ENCODE measurements around the gene ANKRD13A.

ANKRD13A gene

DNA sequence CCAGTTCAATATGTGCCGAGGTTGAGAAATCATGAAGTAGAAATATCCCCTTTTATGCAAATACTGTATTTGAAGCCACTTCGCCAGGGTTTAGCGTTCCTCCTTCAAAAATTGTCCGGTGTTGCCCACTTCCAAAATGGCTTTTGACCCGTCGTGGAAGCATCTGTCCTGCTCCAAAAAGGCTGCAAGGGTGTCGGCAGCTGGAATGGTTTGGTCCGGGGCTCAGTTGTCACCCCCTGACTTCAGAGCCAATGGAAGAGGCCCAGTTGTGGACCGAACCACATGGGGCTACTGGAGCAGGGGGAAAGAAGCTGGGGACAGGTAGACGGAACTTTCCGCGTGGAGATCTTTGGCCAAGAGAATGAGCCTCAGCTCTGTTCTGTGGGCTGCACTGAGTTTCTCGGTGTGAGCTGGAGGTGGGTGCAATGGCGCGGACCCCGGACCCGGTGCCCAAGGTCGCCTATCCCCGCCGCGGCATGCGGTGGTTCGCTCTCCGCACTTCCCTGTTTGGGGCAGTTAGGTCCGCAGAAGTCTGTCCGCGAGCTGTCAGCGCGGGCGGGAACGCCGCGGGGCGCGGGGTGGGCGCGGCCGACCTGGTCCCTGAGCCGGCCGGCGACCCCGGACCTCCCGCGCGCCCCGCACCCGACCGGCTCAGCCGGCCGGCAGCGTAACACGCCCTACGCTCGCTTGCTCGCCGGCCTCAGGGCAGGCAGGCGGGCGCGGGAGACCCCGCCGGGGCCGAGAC is at the start of gene ANKRD13A:
Gene ANKRD13A (plus strand): TSS at position 527 of the 745 bp plus-strand sequence. CDS start 259 bp downstream, outside the sequence.
- peak; percentile 83 for DNase-seq (ENCODE audit: low read depth)

DNA sequence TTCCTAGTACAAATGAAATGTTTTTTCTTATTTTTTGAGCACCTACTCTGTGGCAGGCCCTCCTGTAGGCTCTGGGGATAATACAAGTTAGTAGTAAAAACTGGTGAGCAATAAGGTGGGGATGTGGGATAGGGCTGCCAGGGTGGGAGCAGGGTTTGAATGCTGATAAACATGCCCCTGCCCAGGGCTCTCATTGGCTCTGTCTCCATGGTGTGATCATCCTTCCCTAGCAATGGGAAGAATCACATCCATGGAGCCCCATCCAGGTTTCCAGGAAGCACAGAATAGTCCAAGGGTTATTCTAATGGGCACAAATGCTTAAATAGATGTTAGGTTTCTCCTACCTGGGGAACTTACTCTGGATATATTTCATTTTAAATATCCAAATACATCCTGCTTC is 48.6 kb upstream of the ANKRD13A start:
- no peak for DNase-seq (ENCODE audit: low read depth)

DNA sequence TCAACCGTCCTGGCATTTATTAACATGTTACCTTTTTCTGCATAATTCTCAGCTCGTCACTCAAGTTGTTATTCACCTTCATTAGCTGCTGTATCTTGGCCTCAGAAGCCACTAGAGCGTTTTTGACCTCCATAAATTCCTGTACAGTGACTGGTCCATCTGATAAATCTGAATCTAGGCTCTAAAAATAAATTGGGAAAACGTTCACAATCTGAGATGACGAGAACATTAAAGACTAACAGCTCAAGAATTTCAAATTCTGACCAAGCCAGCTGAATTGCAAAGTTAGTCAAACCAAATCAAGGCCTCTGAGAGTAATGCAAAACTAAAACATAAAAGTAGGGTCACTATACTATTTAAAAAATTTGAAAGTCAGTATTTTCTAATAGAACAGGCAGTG is 48.1 kb upstream of the ANKRD13A start:
- no peak for DNase-seq (ENCODE audit: low read depth)

DNA sequence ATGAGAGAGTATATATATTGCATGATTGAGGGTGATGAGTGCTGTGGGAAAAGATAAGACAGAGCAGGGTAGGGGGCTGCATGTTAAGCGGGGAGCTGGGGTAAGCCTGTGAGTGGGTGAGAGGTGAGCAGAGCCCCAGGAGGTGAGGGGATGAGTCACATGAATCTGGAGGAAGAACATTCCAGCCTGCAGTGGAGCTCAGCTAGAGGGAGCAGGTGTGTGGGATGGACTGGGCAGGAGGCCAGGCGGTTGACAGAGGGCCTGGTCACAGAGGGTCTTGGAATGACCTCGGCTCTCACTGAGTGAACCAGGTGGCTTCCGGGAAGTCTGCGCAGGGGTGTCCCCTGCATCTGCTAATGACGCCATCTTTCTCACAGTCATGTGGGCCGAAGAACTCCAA is 47.5 kb upstream of the ANKRD13A start:
- DNase-seq (ENCODE audit: low read depth): no peak

DNA sequence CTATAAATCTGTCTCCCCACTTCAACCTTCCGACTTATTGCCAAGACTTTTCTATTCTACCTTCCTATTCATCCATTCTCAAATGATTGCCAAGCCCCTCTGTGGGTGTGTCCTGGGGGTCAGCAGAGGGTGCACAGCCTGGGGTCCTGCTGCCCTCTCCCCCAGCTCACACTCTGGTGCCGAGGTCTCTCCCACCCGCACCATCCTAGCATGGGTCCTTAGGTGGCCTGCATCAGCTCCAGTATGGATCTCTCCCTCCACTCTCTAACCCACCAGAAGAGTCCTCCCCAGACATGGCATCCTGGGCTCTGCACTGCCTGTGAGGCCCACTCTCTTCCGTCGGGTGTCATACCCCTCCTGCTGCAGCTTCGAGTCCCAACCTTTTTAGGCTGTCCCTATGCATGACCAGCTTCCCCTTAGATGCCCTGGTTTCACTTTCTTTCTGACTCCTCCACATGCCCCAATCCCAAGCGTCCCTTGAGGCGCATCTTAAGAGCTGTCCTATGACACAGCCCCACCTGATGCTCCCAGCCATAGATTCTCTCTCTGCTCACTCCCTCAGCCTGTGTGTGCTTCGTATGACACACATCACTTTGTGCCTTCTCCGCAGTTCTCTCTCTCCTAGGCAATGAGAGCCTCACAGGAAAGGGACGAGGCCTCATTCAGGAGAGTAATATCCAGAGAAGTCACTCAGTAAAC is 46.9 kb upstream of the ANKRD13A start:
- no peak for DNase-seq (ENCODE audit: low read depth)

DNA sequence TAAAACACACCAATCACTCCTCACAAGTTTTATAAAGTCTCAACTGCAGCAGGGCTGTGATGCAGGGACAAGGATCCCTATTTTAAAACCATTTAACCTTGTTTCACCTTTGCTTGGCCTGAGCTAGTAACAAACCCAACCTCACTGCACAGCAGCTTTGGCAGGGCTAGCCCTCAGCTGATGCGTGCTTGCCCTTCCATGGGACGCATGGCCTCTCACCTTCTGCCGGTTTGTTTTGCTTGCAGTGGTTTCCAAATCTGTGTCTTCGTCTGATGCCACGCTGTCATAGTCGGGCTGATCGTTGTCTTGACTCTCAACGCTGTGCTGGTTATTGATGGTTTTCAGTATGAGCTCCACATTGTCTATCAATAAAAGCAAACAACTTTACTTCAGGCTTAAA is 46.4 kb upstream of the ANKRD13A start:
- DNase-seq (ENCODE audit: low read depth): no peak

DNA sequence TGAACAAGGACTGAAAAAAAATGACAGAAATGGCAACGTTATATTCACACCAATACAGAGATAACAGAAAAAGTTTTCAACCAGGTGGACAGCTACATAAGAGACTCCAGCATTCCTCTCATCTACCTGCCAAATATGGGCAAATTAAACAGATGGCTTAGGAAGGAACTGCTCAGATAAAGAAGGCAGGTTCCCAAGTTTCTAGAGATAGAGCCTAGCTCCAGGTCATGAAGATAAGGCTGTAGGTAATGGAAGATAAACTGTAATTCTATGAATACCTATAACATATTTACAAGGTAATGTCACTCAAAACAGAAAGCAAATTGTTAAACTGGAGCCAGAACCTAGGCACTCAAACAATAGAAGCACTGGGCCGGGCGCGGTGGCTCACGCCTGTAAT is 45.6 kb upstream of the ANKRD13A start:
- no peak for DNase-seq (ENCODE audit: low read depth)

DNA sequence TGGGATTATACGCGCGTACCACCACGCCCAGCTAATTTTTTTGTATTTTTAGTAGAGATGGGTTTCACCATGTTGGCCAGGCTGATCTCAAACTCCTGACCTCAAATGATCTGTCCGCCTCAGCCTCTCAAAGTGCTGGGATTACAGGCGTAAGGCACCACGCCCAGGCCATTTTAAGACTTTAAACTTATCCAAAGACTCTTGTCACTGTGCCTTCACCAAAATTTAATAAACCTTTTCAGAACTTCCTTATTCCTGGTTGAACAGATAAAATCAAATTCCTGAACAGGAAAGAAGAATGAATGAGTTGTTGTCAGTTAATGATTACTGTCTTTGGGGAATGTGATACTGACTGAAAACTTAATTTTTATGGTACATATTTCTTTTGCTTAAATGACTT is 40.9 kb upstream of the ANKRD13A start:
- no peak for DNase-seq (ENCODE audit: low read depth)

DNA sequence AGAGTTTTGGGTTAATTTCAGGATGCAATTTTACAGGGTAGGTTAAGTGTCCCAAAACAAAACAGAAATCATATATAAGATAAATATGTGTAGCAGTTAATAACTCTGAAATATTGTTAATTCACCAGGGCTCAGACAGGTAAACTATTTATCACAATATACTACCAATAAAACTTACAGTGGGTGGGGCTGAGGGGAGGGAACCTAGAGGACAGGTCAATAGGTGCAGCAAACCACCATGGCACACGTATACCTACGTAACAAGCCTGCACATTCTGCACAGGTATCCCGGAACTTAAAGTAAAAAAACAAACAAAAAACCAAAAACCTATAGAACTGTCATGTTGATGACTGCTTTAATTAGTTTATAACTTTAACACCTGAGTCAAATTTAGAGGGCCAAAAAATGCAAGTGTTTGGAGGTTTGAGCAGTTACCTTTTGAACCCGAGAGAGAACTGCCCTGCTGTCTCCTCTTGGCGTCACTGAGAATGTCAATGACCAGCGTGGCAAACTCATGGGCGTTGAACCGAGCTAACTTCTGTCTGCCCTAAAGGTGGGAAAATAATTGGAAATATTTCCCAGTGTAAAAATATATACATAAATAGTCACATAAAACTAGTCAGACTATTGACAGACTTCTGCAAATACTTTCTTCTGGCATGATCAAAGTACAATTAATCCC is 39.7 kb upstream of the ANKRD13A start:
- no peak for DNase-seq (ENCODE audit: low read depth)

DNA sequence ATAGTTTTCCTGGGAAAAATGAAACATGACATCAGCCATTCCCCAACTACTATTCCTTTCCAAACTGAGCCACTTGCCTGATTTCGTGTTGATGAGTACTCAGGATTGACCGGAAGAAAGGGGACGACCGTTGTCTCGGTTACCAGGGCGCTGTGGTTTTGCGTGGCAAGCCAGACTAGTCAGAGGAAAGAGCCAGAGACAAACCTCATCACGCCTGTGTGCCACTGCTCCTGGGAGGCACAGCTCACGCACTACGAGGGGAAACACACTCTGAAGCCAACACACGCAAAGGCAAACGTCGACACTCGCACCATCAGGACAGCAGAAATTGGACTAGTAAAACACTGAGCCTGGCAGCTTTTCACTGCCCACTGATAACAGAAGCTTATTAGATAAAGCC is 38.0 kb upstream of the ANKRD13A start:
- DNase-seq (ENCODE audit: low read depth): no peak

DNA sequence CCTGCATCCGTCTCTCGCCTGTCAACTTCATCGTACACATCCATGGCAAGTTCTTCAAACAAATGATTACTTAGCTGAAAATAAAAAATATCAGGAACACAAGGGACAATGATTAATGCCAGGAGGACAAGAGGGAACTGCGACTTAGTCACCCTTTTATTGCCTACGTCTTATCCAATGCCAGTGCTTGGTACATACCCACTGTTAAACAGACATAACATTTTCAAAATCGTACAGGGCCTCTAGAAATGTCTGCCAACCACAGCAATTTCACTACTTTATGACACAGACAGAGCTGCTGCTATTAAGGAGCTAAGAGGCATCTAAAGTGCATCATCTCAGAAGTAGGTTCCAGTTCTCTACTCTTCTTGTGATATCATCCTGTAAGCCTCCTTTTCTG is 37.6 kb upstream of the ANKRD13A start:
- DNase-seq (ENCODE audit: low read depth): no peak

DNA sequence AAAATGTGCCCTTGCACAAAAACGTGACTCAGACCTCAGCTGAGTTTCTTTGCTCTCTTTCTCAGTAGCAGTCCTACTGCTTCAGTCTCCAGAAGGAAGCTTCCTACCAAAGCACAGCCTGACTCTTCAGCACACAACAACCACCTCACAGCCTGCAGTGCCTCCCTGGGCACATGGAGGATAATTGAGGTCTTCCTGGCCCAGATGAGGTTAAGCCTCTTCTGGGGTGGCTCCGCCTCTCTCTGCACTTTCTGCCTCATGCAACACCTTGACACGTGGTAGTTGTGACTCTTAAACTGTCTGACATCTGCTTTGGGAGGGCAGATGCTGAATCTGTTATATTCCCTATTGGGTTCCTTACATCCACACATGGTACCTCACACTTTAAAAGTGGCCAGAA is 36.8 kb upstream of the ANKRD13A start:
- no peak for DNase-seq (ENCODE audit: low read depth)

DNA sequence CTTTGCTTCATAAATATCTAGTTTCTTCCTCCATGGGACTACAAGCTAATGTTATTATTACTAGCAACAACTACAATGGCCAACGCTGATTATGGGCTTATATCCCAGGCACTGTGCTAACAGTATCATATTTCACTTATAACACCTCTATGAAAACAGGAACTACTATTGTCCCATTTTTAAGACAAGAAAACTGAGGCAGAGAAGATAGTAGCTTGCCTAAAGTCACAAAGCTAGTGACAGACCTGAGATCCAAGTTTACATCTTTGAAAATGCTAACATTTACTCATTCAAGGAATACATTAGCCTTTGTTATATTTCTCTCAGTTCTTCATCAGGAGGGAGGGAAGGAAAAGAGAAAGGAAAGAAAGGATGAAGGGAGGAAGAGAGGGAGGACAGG is 35.9 kb upstream of the ANKRD13A start:
- DNase-seq (ENCODE audit: low read depth): no peak

DNA sequence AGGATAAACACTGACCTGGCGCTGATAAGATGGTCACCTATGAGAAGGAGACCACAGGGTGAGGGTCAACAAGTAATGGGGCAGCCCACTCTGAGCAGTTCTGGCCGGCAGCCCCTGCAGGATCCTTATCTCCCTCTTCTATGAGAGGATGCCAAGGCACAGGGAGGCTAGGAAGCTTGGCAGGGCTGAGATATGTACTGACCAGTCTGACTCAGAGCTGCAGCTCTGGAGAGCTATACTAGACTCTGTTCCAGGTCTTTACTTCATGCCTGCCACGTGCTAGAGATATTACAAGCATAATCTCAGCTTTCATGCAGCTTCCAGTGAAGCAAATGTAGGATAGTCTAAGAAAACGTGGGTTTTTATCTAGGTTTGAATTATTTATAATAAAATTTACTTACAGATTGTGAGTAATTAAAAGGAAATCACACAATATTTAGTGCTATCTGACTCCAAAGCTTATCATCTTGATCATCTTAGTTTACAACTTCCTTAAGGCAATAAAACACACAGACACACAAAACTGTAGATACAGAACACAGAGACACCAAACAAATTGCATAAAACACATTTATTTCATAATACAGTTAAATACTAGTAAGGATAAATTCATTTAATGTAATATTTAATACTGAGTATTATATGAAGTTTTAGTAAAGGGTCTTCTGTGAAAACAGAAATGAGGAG is 35.3 kb upstream of the ANKRD13A start:
- no peak for DNase-seq (ENCODE audit: low read depth)

DNA sequence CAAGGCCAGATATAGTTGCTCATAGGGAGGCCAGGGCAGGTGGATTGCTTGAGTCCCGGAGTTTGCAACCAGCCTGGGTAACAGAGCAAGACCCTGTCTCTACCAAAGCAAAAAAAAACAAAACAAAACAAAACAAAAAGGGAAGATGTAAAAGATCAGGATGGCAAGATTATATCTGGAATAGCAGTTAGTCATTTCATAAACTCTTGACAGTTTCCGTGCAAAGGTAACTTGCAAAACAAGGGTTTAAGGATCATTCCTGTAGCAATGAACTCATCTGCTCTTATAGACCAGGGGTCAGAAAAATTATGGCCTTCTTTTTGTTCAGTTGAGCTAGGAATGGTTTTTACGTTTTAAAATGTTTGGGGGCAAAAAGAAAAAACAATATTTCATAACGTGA is 32.7 kb upstream of the ANKRD13A start:
- no peak for DNase-seq (ENCODE audit: low read depth)

DNA sequence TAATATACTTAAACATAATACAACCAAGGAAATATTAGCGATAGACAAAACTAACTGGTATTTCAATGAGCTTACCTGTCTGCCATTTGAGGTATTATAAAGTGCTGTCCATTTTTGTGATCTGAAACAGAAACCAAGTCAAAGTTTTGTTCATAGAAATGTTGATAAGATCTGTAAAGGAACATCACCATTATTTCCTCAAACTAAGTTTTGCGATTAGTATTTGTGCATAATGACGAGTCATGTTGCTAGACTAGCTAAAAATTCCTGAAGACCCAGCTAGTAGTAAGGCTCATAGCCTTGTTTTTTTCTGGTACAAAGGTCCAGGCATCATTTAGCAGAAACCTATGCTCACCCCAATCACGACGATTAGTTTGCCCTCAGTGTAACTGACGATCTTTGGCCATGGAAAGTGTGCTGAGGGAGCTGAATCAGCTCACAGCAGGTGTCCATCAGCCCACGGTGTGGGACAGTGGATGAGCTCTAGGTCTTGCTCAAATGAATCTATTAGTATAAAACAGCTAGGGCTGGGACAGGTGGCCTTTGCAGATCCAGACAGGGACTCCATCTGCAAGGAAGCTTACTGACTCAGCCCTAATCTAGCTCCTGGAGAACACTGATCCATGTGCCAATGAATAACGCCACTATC is 31.7 kb upstream of the ANKRD13A start:
- DNase-seq (ENCODE audit: low read depth): no peak

DNA sequence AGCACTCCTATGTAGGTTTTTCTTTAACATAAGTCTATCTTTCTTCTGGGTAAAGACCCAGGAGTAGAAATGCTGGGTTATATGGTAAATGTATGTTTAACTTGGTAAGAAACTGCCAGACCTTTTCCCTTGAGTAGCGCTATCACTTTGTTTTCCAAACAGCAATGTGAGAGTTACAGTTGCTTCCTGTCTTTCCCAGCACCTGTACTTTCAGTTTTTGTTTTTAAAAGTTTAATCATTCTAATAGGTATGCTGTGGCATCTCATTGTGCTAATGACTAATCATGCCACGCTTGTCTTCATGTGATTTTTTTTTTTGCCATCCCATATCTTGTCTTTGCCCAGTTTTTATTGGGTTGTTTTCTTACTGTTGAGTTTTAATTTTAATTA is 31.2 kb upstream of the ANKRD13A start:
- no peak for DNase-seq (ENCODE audit: low read depth)

DNA sequence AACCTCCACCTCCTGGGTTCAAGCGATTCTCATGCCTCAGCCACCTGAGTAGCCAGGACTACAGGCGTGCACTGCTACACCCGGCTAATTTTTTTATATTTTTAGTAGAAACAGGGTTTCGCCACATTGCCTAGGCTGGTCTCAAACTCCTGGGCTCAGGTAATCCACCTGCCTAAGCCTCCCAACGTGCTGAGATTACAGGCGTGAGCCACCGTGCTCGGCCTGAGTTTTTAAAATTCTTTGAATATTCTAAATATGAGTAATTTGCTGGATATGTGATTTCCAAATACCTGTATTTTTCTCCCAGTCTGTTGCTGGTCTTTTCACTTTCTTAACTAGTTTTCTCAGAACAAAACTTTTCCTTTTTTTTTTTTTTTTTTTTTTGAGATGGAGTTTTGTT is 30.4 kb upstream of the ANKRD13A start:
- DNase-seq (ENCODE audit: low read depth): no peak

DNA sequence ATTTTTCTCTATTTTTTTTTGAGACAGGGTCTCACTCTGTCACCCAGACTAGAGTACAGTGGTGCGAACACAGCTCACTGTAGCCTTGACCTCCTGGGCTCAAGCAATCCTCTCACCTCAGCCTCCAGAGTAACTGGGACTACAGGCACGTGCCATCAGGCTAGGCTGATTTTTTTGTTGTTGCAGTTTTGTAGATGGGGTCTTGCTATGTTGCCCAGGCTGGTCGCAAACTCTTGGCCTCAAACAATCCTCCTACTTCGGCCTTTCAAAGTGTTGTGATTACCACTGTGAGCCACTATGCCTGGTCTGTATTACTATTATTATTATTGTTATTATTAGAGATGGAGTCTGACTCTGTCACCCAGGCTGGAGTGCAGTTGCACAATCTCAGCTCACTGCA is 26.4 kb upstream of the ANKRD13A start:
- DNase-seq (ENCODE audit: low read depth): no peak

DNA sequence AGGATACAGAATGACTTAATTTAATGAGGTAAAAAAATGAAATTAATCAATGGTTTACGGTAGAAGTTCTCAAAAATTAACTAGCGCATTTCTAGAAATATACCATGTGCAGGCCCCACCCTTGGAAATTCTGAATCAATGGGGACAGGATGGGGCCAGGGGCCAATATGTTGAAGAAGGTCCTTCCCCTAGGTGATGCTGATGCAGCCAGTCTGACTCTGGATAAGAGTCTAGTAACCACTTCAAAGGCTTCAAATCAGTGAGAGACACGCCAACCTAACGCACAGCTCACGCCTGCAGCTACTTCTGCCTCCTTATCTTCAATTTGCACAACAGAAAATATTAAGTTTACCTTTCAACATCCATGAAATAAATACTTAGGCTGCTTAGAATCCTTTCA is 17.9 kb upstream of the ANKRD13A start:
- DNase-seq (ENCODE audit: low read depth): peak; percentile 64

DNA sequence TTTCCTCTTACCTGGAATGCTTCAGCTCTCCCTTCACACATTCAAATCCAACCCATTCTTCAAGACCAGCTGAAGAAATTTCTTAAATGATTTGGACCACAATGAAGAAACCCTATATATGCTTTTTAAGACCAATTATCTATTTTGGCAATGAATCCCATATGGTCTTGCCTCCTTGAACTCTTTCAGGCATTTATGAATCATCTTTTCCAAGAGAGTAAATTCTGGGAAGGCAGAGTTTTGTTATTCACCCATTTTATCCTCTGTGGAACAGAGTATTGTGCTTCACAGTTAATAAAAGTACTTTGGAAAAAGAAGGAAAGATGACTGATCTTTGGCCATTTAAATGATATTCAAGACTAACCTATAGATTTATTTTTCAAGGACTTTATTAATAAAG is 17.0 kb upstream of the ANKRD13A start:
- no peak for DNase-seq (ENCODE audit: low read depth)
